HEK293 (cell line): ENCODE results near the gene MYOG.

Source experiments
- GLIS2 ChIP-seq: fragments of 450-650 bp; formaldehyde crosslinking; IDR thresholded peaks from 2 replicates; pipeline ENCODE4 v1.5.1; 2016; ENCODE audit warnings: missing biosample characterization, missing genetic modification characterization
- HOXC10 ChIP-seq: sonication (generic); formaldehyde crosslinking; IDR thresholded peaks from 2 replicates; pipeline ENCODE4 v1.8.1; 2023; ENCODE audit warnings: mild to moderate bottlenecking, missing genetic modification reagents
- IKZF3 ChIP-seq: fragments of 450-650 bp; IDR thresholded peaks from 2 replicates; pipeline ENCODE4 v1.5.0; 2018; ENCODE audit warnings: missing biosample characterization, mild to moderate bottlenecking, missing genetic modification characterization, moderate library complexity
- OSR2 ChIP-seq: fragments of 450-650 bp; formaldehyde crosslinking; IDR thresholded peaks from 2 replicates; pipeline ENCODE4 v1.5.1; 2016; ENCODE audit warnings: missing biosample characterization, missing genetic modification characterization
- ZBTB17 ChIP-seq: fragments of 450-650 bp; formaldehyde crosslinking; IDR thresholded peaks from 2 replicates; pipeline ENCODE4 v1.5.1; 2016; ENCODE audit warnings: missing biosample characterization, missing genetic modification characterization
- ZBTB20 ChIP-seq: fragments of 450-650 bp; formaldehyde crosslinking; IDR thresholded peaks from 2 replicates; pipeline ENCODE4 v1.5.1; 2016; ENCODE audit warnings: missing biosample characterization, missing genetic modification characterization
- ZBTB48 ChIP-seq: fragments of 450-650 bp; formaldehyde crosslinking; IDR thresholded peaks from 2 replicates; pipeline ENCODE4 v1.5.1; 2016; ENCODE audit warnings: missing biosample characterization, missing genetic modification characterization
- ZBTB8A ChIP-seq: fragments of 450-650 bp; formaldehyde crosslinking; IDR thresholded peaks from 2 replicates; pipeline ENCODE4 v1.5.1; 2016; ENCODE audit warnings: missing biosample characterization, missing genetic modification characterization
- ZFHX2 ChIP-seq: fragments of 450-650 bp; formaldehyde crosslinking; conservative IDR thresholded peaks from 2 replicates; pipeline ENCODE4 v1.5.1; 2016; ENCODE audit warnings: missing biosample characterization, missing genetic modification characterization
- ZFP37 ChIP-seq: fragments of 450-650 bp; formaldehyde crosslinking; IDR thresholded peaks from 2 replicates; pipeline ENCODE4 v1.5.1; 2016; ENCODE audit warnings: missing biosample characterization, missing genetic modification characterization
- ZIC2 ChIP-seq: fragments of 450-650 bp; formaldehyde crosslinking; IDR thresholded peaks from 2 replicates; pipeline ENCODE4 v1.5.1; 2016; ENCODE audit warnings: missing biosample characterization, missing genetic modification characterization
- ZNF19 ChIP-seq: fragments of 450-650 bp; formaldehyde crosslinking; IDR thresholded peaks from 2 replicates; pipeline ENCODE4; 2016; ENCODE audit warnings: missing biosample characterization, missing genetic modification characterization, low read depth
- ZNF292 ChIP-seq: fragments of 450-650 bp; formaldehyde crosslinking; IDR thresholded peaks from 2 replicates; pipeline ENCODE4 v1.5.1; 2016; ENCODE audit warnings: low read depth, missing biosample characterization, missing genetic modification characterization, borderline replicate concordance
- ZNF335 ChIP-seq: fragments of 450-650 bp; formaldehyde crosslinking; conservative IDR thresholded peaks from 2 replicates; pipeline ENCODE4 v1.5.1; 2016; ENCODE audit warnings: missing biosample characterization, missing genetic modification characterization
- ZNF585B ChIP-seq: fragments of 450-650 bp; formaldehyde crosslinking; IDR thresholded peaks from 2 replicates; pipeline ENCODE4 v1.5.1; 2016; ENCODE audit warnings: missing biosample characterization, missing genetic modification characterization
- ZNF621 ChIP-seq: fragments of 450-650 bp; formaldehyde crosslinking; IDR thresholded peaks from 2 replicates; pipeline ENCODE4 v1.5.1; 2017; ENCODE audit warnings: missing biosample characterization, missing genetic modification characterization
- TF ChIP-seq, protein P1 (sequence below): fragments of 450-650 bp; formaldehyde crosslinking; IDR thresholded peaks from 2 replicates; pipeline ENCODE4 v1.5.1; 2017; ENCODE audit warnings: missing biosample characterization, missing genetic modification characterization
- TF ChIP-seq, protein P2 (sequence below): fragments of 450-650 bp; formaldehyde crosslinking; IDR thresholded peaks from 2 replicates; pipeline ENCODE4 v1.5.1; 2016; ENCODE audit warnings: missing biosample characterization, missing genetic modification characterization
- TF ChIP-seq, protein P3 (sequence below): fragments of 450-650 bp; formaldehyde crosslinking; IDR thresholded peaks from 2 replicates; pipeline ENCODE4 v1.5.1; 2016; ENCODE audit warnings: missing biosample characterization, missing genetic modification characterization
- TF ChIP-seq, protein P4 (sequence below): fragments of 450-650 bp; formaldehyde crosslinking; IDR thresholded peaks from 2 replicates; pipeline ENCODE4 v1.5.1; 2016; ENCODE audit warnings: missing biosample characterization, missing genetic modification characterization
- TF ChIP-seq, protein P5 (sequence below): fragments of 450-650 bp; formaldehyde crosslinking; IDR thresholded peaks from 2 replicates; pipeline ENCODE4 v1.5.1; 2016; ENCODE audit warnings: missing biosample characterization, missing genetic modification characterization, low read depth
- TF ChIP-seq, protein P6 (sequence below): fragments of 450-650 bp; formaldehyde crosslinking; IDR thresholded peaks from 2 replicates; pipeline ENCODE4 v1.5.1; 2016; ENCODE audit warnings: missing biosample characterization, missing genetic modification characterization
- TF ChIP-seq, protein P7 (sequence below): fragments of 450-650 bp; formaldehyde crosslinking; IDR thresholded peaks from 2 replicates; pipeline ENCODE4 v1.5.1; 2016; ENCODE audit warnings: missing biosample characterization, missing genetic modification characterization

MYOG gene

DNA sequence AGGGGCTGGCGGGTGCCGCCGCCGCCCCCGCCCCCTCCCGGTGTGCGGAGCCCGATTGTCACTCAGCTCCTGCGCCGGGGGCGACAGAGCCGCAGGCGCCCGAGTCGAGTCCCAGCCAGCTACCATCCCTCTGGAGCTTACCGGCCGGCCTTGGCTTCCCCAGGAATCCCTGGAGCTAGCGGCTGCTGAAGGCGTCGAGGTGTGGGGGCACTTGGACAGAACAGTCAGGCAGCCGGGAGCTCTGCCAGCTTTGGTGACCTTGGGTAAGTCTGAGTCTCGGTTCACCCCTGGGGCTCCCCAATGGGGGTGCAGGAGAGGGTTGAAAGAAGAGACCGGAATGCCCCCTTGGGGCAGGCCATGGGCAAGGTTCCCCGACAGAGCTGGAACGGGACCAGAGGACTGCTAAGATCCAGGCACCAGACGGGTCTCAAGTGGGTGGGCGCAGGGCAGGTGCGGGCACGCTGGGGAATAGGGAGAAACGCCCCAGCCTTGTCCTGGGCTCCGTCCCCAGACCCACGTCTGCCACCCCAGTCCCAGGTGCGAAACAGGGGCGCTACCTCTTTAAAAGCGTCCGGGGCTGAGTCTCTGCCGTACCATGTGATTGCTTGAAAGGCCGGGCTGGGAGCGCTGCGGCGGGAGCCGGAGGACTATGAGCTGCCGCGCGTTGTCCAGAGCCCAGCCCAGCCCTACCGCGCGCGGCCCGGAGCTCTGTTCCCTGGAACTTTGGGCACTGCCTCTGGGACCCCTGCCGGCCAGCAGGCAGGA lies 42.0 kb upstream of the MYOG start, which contains the start of gene ADORA1 (continued):
- TF ChIP-seq ZNF585B (no peak), ZNF335 (peak; percentile 87), ZBTB8A (tag by site-specific recombination) (peak; percentile 57; the same call in 1 of the 2 replicates), IKZF3 (tag by site-specific recombination) (peak; percentile 11; the same call in 1 of the 2 replicates), OSR2 (0 out of 2 replicates have a peak, but pooled peaks have one; percentile 14), ZIC2 (tag by site-specific recombination) (peak; percentile 67), GLIS2 (peak; percentile 63), ZFP37 (tag by site-specific recombination) (peak; percentile 48; the same call in 1 of the 2 replicates), HOXC10 (no peak), ZBTB48 (tag by site-specific recombination) (peak; percentile 63; the same call in 1 of the 2 replicates), ZBTB20 (tag by site-specific recombination) (peak; percentile 50; the same call in 1 of the 2 replicates), ZNF621 (no peak), ZBTB17 (tag by site-specific recombination) (peak; percentile 26; the same call in 1 of the 2 replicates), ZNF19 (tag by site-specific recombination) (no peak), ZNF292 (tag by site-specific recombination) (no peak), ZFHX2 (tag by site-specific recombination) (peak; percentile 66)
- TF ChIP-seq, protein P1, sequence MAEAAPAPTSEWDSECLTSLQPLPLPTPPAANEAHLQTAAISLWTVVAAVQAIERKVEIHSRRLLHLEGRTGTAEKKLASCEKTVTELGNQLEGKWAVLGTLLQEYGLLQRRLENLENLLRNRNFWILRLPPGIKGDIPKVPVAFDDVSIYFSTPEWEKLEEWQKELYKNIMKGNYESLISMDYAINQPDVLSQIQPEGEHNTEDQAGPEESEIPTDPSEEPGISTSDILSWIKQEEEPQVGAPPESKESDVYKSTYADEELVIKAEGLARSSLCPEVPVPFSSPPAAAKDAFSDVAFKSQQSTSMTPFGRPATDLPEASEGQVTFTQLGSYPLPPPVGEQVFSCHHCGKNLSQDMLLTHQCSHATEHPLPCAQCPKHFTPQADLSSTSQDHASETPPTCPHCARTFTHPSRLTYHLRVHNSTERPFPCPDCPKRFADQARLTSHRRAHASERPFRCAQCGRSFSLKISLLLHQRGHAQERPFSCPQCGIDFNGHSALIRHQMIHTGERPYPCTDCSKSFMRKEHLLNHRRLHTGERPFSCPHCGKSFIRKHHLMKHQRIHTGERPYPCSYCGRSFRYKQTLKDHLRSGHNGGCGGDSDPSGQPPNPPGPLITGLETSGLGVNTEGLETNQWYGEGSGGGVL (tag by site-specific recombination), result peak; percentile 70
- TF ChIP-seq, protein P2, sequence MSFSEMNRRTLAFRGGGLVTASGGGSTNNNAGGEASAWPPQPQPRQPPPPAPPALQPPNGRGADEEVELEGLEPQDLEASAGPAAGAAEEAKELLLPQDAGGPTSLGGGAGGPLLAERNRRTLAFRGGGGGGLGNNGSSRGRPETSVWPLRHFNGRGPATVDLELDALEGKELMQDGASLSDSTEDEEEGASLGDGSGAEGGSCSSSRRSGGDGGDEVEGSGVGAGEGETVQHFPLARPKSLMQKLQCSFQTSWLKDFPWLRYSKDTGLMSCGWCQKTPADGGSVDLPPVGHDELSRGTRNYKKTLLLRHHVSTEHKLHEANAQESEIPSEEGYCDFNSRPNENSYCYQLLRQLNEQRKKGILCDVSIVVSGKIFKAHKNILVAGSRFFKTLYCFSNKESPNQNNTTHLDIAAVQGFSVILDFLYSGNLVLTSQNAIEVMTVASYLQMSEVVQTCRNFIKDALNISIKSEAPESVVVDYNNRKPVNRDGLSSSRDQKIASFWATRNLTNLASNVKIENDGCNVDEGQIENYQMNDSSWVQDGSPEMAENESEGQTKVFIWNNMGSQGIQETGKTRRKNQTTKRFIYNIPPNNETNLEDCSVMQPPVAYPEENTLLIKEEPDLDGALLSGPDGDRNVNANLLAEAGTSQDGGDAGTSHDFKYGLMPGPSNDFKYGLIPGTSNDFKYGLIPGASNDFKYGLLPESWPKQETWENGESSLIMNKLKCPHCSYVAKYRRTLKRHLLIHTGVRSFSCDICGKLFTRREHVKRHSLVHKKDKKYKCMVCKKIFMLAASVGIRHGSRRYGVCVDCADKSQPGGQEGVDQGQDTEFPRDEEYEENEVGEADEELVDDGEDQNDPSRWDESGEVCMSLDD (tag by site-specific recombination), result peak; percentile 89
- TF ChIP-seq, protein P3, sequence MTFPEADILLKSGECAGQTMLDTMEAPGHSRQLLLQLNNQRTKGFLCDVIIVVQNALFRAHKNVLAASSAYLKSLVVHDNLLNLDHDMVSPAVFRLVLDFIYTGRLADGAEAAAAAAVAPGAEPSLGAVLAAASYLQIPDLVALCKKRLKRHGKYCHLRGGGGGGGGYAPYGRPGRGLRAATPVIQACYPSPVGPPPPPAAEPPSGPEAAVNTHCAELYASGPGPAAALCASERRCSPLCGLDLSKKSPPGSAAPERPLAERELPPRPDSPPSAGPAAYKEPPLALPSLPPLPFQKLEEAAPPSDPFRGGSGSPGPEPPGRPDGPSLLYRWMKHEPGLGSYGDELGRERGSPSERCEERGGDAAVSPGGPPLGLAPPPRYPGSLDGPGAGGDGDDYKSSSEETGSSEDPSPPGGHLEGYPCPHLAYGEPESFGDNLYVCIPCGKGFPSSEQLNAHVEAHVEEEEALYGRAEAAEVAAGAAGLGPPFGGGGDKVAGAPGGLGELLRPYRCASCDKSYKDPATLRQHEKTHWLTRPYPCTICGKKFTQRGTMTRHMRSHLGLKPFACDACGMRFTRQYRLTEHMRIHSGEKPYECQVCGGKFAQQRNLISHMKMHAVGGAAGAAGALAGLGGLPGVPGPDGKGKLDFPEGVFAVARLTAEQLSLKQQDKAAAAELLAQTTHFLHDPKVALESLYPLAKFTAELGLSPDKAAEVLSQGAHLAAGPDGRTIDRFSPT (tag by site-specific recombination), result peak; percentile 77
- TF ChIP-seq, protein P4, sequence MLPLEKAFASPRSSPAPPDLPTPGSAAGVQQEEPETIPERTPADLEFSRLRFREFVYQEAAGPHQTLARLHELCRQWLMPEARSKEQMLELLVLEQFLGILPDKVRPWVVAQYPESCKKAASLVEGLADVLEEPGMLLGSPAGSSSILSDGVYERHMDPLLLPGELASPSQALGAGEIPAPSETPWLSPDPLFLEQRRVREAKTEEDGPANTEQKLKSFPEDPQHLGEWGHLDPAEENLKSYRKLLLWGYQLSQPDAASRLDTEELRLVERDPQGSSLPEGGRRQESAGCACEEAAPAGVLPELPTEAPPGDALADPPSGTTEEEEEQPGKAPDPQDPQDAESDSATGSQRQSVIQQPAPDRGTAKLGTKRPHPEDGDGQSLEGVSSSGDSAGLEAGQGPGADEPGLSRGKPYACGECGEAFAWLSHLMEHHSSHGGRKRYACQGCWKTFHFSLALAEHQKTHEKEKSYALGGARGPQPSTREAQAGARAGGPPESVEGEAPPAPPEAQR (tag by site-specific recombination), result no peak
- TF ChIP-seq, protein P5, sequence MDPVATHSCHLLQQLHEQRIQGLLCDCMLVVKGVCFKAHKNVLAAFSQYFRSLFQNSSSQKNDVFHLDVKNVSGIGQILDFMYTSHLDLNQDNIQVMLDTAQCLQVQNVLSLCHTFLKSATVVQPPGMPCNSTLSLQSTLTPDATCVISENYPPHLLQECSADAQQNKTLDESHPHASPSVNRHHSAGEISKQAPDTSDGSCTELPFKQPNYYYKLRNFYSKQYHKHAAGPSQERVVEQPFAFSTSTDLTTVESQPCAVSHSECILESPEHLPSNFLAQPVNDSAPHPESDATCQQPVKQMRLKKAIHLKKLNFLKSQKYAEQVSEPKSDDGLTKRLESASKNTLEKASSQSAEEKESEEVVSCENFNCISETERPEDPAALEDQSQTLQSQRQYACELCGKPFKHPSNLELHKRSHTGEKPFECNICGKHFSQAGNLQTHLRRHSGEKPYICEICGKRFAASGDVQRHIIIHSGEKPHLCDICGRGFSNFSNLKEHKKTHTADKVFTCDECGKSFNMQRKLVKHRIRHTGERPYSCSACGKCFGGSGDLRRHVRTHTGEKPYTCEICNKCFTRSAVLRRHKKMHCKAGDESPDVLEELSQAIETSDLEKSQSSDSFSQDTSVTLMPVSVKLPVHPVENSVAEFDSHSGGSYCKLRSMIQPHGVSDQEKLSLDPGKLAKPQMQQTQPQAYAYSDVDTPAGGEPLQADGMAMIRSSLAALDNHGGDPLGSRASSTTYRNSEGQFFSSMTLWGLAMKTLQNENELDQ (tag by site-specific recombination), result no peak
- TF ChIP-seq, protein P6, sequence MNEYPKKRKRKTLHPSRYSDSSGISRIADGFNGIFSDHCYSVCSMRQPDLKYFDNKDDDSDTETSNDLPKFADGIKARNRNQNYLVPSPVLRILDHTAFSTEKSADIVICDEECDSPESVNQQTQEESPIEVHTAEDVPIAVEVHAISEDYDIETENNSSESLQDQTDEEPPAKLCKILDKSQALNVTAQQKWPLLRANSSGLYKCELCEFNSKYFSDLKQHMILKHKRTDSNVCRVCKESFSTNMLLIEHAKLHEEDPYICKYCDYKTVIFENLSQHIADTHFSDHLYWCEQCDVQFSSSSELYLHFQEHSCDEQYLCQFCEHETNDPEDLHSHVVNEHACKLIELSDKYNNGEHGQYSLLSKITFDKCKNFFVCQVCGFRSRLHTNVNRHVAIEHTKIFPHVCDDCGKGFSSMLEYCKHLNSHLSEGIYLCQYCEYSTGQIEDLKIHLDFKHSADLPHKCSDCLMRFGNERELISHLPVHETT, result 0 out of 2 replicates have a peak, but pooled peaks have one; percentile 14
- TF ChIP-seq, protein P7, sequence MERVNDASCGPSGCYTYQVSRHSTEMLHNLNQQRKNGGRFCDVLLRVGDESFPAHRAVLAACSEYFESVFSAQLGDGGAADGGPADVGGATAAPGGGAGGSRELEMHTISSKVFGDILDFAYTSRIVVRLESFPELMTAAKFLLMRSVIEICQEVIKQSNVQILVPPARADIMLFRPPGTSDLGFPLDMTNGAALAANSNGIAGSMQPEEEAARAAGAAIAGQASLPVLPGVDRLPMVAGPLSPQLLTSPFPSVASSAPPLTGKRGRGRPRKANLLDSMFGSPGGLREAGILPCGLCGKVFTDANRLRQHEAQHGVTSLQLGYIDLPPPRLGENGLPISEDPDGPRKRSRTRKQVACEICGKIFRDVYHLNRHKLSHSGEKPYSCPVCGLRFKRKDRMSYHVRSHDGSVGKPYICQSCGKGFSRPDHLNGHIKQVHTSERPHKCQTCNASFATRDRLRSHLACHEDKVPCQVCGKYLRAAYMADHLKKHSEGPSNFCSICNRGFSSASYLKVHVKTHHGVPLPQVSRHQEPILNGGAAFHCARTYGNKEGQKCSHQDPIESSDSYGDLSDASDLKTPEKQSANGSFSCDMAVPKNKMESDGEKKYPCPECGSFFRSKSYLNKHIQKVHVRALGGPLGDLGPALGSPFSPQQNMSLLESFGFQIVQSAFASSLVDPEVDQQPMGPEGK (tag by site-specific recombination), result peak; percentile 66
